Measurements from ENCODE around the gene TSPAN9. TPM values are rescaled to one million over a fixed set of nuclear protein-coding genes. Genes with fewer than 3 reads are reported as not detected.

TSPAN9 gene
- polyA plus RNA-seq, 1 donor: 24.9 TPM

DNA sequence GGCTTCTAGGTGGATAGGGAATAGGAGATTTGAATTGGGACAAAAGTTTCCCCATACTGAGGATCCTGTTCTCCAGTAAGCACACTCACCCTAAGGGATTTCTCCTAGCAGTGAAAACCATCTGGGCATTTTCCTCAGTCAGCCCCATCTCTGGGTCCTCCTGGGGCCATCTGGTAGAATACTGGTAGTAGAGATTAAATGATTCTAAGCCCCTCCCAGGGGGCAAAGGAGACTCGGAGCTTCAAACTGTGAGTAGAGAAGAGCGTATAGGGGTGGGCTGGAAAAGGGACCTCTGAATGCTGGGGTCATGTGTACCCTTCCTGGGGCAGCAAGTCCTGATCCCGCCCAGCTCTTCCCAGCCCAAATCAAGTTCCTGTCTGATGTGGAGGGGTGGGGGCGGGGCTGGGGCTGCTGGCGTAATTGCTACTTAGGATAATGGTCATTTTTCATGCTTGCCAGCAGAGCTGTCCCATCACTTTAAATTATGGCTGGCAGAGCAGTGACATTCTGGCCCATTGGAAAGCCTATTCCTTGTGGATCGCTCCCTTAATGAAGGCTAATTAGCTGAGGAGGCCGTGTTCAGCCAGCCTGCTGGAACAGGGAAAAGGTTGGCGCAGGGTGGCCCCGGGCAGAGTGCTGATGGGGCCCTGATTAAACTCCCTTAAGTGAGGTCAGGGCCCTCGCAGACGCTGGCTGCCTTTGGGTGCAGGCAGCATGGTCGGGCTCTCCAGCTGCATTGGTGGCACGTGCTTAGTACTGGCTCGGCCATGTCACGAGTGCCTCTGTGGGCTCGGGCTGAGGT lies 127.8 kb downstream of the TSPAN9 start:
- WGBS (ENCODE audit: insufficient coverage, low lambda C conversion rate): no CpG with 5 or more reads among the region's 16 CpGs
- DNase-seq: no peak
- H3K27ac ChIP-seq (ENCODE audit: low read length): no peak overlapping the region
- no peaks in the 10 kb centered on the region for H3K9me3 ChIP-seq (ENCODE audit: control insufficient read depth, low read depth, low read length)
- no peak overlapping the region for H3K4me3 ChIP-seq (ENCODE audit: low read length)
- no peaks in the 10 kb centered on the region for H3K36me3 ChIP-seq (ENCODE audit: control insufficient read depth, insufficient read depth, low read length)
- H3K4me1 ChIP-seq (ENCODE audit: control insufficient read depth, insufficient read depth, low read length): peaks cover 7% of the 10 kb centered on the region
- H3K27me3 ChIP-seq (ENCODE audit: control insufficient read depth, insufficient read depth, low read length): peaks cover 22% of the 10 kb centered on the region

DNA sequence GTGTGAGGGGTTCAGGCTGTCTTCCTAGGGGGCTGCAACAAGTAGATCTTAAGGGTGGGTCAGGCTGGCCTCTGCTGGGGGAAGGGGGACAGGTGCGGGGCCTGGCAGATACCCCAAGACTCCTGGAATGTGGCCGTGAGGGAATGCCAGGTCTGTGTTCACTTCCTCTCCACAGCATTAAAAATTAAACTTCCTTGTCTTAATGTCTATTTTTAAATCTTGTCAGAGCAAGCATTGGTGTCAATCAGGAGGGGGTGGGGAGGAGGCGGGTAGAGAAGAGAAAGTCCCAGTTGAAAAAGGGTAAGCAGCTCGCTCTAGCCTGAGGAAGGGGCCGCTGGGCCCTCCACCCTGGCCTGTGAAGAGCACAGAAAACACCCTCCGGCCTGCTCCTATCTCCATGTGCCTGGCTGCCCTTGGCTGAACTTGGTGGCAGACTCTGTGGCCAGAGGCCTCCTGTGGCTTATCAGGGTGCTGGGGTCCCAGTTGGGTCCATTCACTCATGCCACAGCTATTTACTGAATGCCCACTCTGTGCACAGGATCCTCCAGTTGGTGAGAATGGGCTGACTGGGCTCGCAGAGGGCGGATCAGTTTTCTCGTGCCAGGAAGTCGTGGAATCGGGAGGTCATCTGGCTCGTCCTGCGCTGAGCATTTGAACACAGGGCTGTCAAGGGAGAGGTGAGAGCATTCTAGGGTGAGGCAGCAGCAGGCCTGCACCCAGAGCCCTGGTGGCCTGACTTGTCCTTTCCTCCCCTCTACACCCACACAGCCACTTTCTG lies 128.8 kb downstream of the TSPAN9 start:
- no peaks in the 10 kb centered on the region for H3K9me3 ChIP-seq (ENCODE audit: control insufficient read depth, low read depth, low read length)
- no CpG with 5 or more reads among the region's 13 CpGs for WGBS (ENCODE audit: insufficient coverage, low lambda C conversion rate)
- H3K27me3 ChIP-seq (ENCODE audit: control insufficient read depth, insufficient read depth, low read length): peaks cover 18% of the 10 kb centered on the region
- no peak overlapping the region for H3K27ac ChIP-seq (ENCODE audit: low read length)
- H3K4me3 ChIP-seq (ENCODE audit: low read length): no peak overlapping the region
- no peaks in the 10 kb centered on the region for H3K36me3 ChIP-seq (ENCODE audit: control insufficient read depth, insufficient read depth, low read length)
- peaks cover 5% of the 10 kb centered on the region for H3K4me1 ChIP-seq (ENCODE audit: control insufficient read depth, insufficient read depth, low read length)
- no peak for DNase-seq

GRCh38 chr12:3206536-3207072 lies 129.4 kb downstream of the TSPAN9 start:
- Histone ChIP-seq H3K36me3 (ENCODE audit: control insufficient read depth, insufficient read depth, low read length) (no peaks in the 10 kb centered on the region), H3K4me3 (ENCODE audit: low read length) (no peak overlapping the region), H3K27me3 (ENCODE audit: control insufficient read depth, insufficient read depth, low read length) (peaks cover 11% of the 10 kb centered on the region), H3K27ac (ENCODE audit: low read length) (no peak overlapping the region), H3K4me1 (ENCODE audit: control insufficient read depth, insufficient read depth, low read length) (no peaks in the 10 kb centered on the region), H3K9me3 (ENCODE audit: control insufficient read depth, low read depth, low read length) (no peaks in the 10 kb centered on the region)
- no peak for DNase-seq
- no CpG with 5 or more reads among the region's 5 CpGs for WGBS (ENCODE audit: insufficient coverage, low lambda C conversion rate)

DNA sequence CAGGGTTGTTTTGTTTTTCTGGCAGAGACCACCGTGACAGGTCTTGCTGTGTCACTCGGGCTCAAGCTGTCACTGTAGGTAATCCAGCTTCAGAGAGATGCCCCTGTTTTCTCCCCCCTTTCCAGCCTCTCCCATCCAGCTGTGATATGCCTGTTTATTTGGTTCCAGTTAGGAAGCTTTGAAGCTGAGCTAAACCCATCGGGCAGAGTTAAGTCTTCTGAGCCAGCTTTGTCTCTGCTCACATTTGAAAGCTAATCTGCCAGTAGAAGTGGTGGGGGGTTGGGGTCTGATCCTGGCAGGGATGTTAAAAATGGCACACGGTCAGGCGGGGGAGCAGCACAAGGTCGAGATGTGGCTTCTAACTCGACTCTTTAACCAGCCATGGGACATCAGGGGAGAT lies 130.0 kb downstream of the TSPAN9 start:
- no peaks in the 10 kb centered on the region for H3K4me1 ChIP-seq (ENCODE audit: control insufficient read depth, insufficient read depth, low read length)
- H3K4me3 ChIP-seq (ENCODE audit: low read length): no peak overlapping the region
- no peaks in the 10 kb centered on the region for H3K9me3 ChIP-seq (ENCODE audit: control insufficient read depth, low read depth, low read length)
- H3K27me3 ChIP-seq (ENCODE audit: control insufficient read depth, insufficient read depth, low read length): peaks cover 5% of the 10 kb centered on the region
- no peak overlapping the region for H3K27ac ChIP-seq (ENCODE audit: low read length)
- no peak for DNase-seq
- H3K36me3 ChIP-seq (ENCODE audit: control insufficient read depth, insufficient read depth, low read length): no peaks in the 10 kb centered on the region
- no CpG with 5 or more reads among the region's 7 CpGs for WGBS (ENCODE audit: insufficient coverage, low lambda C conversion rate)

DNA sequence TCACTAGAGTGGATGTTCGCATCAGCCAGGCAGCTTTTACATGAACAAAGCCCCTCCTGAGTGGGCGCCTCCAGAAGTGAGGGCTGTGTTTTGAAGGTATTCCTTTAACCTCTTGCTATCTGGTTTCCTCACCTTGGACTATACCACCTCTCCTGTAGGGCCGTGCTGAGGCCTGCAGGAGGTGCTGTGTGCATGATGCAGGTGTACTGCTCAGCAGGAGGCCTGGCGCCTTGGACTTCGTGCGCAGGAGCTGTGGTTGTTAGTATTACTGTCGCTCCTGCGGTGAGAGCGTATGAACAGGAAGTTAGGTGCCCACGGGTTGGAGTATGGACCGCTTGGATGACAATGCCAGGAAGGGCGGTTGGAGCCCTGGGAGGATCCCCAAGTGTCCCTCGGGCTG lies 130.7 kb downstream of the TSPAN9 start:
- WGBS (ENCODE audit: insufficient coverage, low lambda C conversion rate): no CpG with 5 or more reads among the region's 13 CpGs
- Histone ChIP-seq H3K4me3 (ENCODE audit: low read length) (no peak overlapping the region), H3K9me3 (ENCODE audit: control insufficient read depth, low read depth, low read length) (no peaks in the 10 kb centered on the region), H3K27ac (ENCODE audit: low read length) (no peak overlapping the region), H3K36me3 (ENCODE audit: control insufficient read depth, insufficient read depth, low read length) (no peaks in the 10 kb centered on the region), H3K4me1 (ENCODE audit: control insufficient read depth, insufficient read depth, low read length) (no peaks in the 10 kb centered on the region), H3K27me3 (ENCODE audit: control insufficient read depth, insufficient read depth, low read length) (no peaks in the 10 kb centered on the region)
- DNase-seq: peak in 1 of 2 donors; percentile 36

- no peak for DNase-seq
- Histone ChIP-seq H3K4me1 (ENCODE audit: control insufficient read depth, insufficient read depth, low read length) (no peaks in the 10 kb centered on the region), H3K36me3 (ENCODE audit: control insufficient read depth, insufficient read depth, low read length) (peaks cover 12% of the 10 kb centered on the region), H3K4me3 (ENCODE audit: low read length) (no peak overlapping the region), H3K27ac (ENCODE audit: low read length) (no peak overlapping the region), H3K27me3 (ENCODE audit: control insufficient read depth, insufficient read depth, low read length) (no peaks in the 10 kb centered on the region), H3K9me3 (ENCODE audit: control insufficient read depth, low read depth, low read length) (no peaks in the 10 kb centered on the region)
- WGBS (ENCODE audit: insufficient coverage, low lambda C conversion rate): 100% methylated on average over 1 of the region's 9 CpGs
Measured at GRCh38 chr12:3213188-3213587, 136.0 kb downstream of the TSPAN9 start.

GRCh38 chr12:3213768-3214167 lies 136.6 kb downstream of the TSPAN9 start:
- DNase-seq: no peak
- no peak overlapping the region for H3K27ac ChIP-seq (ENCODE audit: low read length)
- no peaks in the 10 kb centered on the region for H3K4me1 ChIP-seq (ENCODE audit: control insufficient read depth, insufficient read depth, low read length)
- no peaks in the 10 kb centered on the region for H3K27me3 ChIP-seq (ENCODE audit: control insufficient read depth, insufficient read depth, low read length)
- peaks cover 12% of the 10 kb centered on the region for H3K36me3 ChIP-seq (ENCODE audit: control insufficient read depth, insufficient read depth, low read length)
- WGBS (ENCODE audit: insufficient coverage, low lambda C conversion rate): 100% methylated on average over 1 of the region's 5 CpGs
- H3K4me3 ChIP-seq (ENCODE audit: low read length): no peak overlapping the region
- H3K9me3 ChIP-seq (ENCODE audit: control insufficient read depth, low read depth, low read length): no peaks in the 10 kb centered on the region

DNA sequence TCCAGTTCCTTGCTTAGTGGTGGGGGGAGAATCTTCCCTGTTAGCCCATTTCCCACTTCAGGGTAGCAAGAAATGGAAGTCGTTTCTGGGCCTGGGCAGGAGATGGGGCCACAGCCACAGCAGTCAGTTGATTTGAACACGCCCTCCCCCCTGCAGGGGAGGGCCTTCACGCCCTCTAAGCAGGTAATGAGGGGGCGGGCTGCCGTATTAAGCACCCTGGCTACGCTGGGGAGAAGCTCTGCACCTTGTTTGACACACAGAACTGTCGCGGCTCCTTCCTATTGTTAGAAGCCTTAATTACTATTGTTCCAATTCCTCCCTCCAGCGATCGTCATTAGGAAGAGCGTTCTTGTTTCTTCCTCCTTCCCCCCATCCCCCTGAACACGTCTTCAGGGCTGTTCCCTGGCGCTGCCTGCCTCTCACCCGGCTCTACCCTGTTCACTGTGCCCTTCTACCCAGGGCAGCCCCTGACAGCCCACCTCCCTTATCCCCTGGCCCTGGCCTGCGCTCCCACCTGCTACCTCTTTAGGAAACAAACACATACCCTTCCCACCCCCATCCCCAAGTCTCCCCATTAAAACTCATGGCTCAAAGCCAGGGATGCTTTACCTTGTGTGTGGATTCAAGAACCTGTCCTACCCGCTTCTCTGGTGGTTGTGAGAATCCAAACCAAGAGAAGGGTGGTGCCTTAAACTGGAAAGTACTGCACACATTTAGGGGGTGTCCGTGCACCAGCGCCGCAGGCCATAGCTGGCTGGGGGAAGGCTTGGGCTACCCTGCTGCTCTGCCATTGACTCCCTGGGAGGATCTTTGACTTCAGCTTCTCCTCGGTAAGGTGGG lies 137.6 kb downstream of the TSPAN9 start:
- H3K36me3 ChIP-seq (ENCODE audit: control insufficient read depth, insufficient read depth, low read length): peaks cover 12% of the 10 kb centered on the region
- no peak overlapping the region for H3K4me3 ChIP-seq (ENCODE audit: low read length)
- WGBS (ENCODE audit: insufficient coverage, low lambda C conversion rate): no CpG with 5 or more reads among the region's 20 CpGs
- H3K27me3 ChIP-seq (ENCODE audit: control insufficient read depth, insufficient read depth, low read length): no peaks in the 10 kb centered on the region
- H3K4me1 ChIP-seq (ENCODE audit: control insufficient read depth, insufficient read depth, low read length): no peaks in the 10 kb centered on the region
- no peaks in the 10 kb centered on the region for H3K9me3 ChIP-seq (ENCODE audit: control insufficient read depth, low read depth, low read length)
- DNase-seq: no peak
- no peak overlapping the region for H3K27ac ChIP-seq (ENCODE audit: low read length)

DNA sequence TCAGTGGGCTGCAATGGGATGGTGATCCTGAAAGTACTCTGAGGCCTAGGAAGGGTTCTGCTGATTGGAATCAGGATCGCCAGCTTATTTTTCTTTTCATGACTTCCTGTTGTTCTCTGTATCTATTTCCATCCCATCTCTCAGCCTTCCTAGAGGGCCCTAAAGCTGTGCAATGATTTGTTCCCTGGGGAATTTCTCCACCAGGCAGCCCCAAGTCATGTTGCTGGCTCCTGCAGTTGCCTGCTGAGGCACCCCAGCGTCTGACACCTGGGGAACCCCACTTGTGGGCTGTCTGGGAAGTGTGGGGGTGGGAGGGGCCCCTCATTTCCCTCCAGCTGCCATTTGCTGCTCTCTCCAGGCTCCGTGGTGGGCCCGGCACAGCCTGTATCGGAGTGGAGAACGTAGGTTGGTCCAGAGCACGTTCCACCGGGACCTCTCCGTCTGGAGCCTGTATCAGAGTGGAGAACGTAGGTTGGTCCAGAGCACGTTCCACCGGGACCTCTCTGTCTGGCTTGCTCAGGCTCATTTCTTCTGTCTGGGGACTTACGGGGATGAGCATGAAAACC lies 138.3 kb downstream of the TSPAN9 start:
- no CpG with 5 or more reads among the region's 13 CpGs for WGBS (ENCODE audit: insufficient coverage, low lambda C conversion rate)

GRCh38 chr12:3216097-3216496 lies 138.9 kb downstream of the TSPAN9 start:
- Histone ChIP-seq H3K27me3 (ENCODE audit: control insufficient read depth, insufficient read depth, low read length) (no peaks in the 10 kb centered on the region), H3K27ac (ENCODE audit: low read length) (no peak overlapping the region), H3K9me3 (ENCODE audit: control insufficient read depth, low read depth, low read length) (no peaks in the 10 kb centered on the region), H3K36me3 (ENCODE audit: control insufficient read depth, insufficient read depth, low read length) (peaks cover 12% of the 10 kb centered on the region), H3K4me3 (ENCODE audit: low read length) (no peak overlapping the region), H3K4me1 (ENCODE audit: control insufficient read depth, insufficient read depth, low read length) (no peaks in the 10 kb centered on the region)
- whole genome bisulfite sequencing (ENCODE audit: insufficient coverage, low lambda C conversion rate): no CpG with 5 or more reads among the region's 5 CpGs
- no peak for DNase-seq

More for the DNA sequence above, 138.3 kb downstream of the TSPAN9 start:
- H3K36me3 ChIP-seq (ENCODE audit: control insufficient read depth, insufficient read depth, low read length): peaks cover 12% of the 10 kb centered on the region
- H3K27me3 ChIP-seq (ENCODE audit: control insufficient read depth, insufficient read depth, low read length): no peaks in the 10 kb centered on the region
- H3K4me3 ChIP-seq (ENCODE audit: low read length): no peak overlapping the region
- H3K4me1 ChIP-seq (ENCODE audit: control insufficient read depth, insufficient read depth, low read length): no peaks in the 10 kb centered on the region
- no peak for DNase-seq
- H3K27ac ChIP-seq (ENCODE audit: low read length): no peak overlapping the region
- no peaks in the 10 kb centered on the region for H3K9me3 ChIP-seq (ENCODE audit: control insufficient read depth, low read depth, low read length)

All from large intestine (tissue), 3 donors.